ENCODE measurements around the gene LMBR1.
"Not testable (repeated sequence)": the region's sequence is repeated elsewhere in the genome, so short reads cannot be mapped to it uniquely, and the experiment has no call there.

The LMBR1 gene

DNA sequence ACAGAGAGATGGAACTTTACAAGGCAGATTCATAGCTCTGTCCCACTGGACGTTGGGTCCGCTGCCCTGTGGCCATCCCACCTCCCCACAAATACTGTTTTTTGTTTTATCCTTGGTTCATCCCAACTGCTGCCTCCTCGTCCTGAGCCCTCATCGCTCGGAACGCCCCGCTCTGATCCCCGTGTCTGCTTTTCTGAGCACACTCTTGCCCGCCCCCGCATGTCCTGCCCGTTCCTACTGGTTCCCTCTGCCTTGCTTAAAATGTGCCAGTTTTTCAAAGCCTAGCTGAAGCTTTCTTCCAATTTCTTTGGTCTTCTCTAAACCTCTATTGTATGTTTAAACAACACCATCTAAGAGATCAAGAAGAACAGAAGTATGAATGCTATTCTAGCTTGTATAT is 233.0 kb downstream of the LMBR1 start:
- DNase-seq (ENCODE audit: low read depth in 2 of 2, low spot score in 1 of 2), result no peak

DNA sequence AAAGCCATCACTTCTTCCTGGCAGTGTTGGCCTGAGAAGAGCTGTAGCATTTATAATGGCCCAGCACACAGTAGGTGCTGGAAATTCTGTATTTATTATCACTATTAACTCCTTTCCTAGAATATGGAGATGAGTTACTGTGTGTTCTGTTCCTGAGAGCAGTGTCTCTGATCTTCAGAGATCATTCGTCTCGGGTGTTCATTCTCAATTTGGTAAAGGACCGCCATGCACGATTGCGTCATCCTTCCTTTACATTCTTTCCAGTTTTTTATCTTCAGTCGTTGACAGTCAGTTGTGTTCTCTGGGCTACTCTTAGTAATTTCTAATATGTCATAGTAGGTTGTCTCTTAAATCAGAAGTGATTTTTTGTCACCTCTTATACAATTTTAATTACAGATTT is 233.8 kb downstream of the LMBR1 start:
- DNase-seq (ENCODE audit: low read depth in 2 of 2, low spot score in 1 of 2), result no peak

DNA sequence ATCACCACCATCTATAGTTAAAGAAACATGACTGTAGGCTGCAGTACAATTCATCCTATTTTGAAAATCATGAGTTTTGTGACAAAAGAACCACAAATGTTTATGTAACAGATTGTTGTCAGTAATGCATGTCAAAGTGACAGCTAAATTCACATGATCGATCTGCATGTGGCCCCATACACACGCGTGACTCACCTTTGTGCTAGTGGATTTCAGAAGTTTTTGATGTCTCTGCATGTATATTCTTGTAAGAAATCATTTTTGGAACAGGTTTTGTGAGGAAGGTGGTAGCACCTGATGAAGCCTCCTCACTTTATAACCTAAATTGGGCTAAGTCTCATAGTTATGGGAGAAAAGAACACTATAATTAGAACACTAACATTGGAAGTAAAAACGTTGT is 235.3 kb downstream of the LMBR1 start:
- DNase-seq (ENCODE audit: low read depth in 2 of 2, low spot score in 1 of 2), result no peak

DNA sequence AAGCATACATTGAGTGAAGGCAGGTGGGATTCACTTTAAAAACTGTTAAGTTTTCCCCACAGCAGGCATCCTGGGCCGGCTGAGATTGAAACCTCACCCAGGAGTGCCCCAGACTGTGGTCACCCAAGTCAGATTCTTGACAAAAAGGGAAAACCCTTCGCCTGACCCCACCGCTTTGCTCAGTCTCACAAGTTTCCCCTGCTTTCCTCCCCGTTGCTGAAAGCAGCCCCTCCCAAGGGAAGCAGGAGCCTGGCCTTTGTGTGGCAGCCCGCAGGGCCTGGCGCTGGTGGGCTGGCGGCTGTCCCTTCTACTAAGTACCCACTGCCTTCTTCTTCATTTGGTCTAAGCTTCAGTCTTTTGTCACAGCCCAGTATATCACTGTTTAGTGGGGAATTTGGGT is 236.4 kb downstream of the LMBR1 start:
- DNase-seq (ENCODE audit: low read depth in 2 of 2, low spot score in 1 of 2), result no peak

DNA sequence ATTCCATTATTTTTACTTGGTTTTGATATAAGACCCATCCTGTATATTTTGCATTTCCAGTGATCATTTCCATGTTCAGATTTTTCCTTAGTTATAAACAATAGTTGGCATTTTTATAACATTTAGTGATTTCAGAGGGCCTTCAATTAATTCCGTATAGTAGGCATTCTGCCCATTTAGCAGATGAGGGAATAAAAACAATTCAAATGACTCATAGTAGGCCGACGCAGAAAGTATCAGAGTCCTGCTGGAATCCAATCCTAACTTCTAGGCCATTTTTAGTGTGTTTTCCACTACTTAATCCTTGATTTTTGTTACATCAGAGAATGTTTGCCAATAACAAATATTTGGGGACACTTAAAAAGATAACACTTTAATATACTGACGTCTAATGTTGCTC is 237.0 kb downstream of the LMBR1 start:
- DNase-seq (ENCODE audit: low read depth in 2 of 2, low spot score in 1 of 2), result no peak

DNA sequence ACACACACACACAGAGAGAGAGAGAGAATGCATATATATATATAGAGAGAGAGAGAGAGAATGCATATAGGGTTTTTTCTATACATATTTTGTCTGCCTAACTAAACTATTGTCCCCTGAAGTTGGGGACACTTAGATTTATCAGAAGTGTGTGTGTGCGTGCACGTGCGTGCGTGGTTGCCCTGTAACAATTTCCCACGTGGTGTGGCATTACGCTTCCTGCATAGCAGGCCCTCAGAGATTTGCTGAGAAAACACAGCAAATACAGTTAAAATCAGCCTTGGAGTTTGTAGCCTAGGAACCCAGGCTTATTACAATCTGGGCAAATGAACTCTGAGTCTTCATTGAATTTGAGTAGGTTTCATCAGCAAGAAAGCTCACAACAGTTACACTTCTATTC is 237.7 kb downstream of the LMBR1 start:
- no peak for DNase-seq (ENCODE audit: low read depth in 2 of 2, low spot score in 1 of 2)

DNA sequence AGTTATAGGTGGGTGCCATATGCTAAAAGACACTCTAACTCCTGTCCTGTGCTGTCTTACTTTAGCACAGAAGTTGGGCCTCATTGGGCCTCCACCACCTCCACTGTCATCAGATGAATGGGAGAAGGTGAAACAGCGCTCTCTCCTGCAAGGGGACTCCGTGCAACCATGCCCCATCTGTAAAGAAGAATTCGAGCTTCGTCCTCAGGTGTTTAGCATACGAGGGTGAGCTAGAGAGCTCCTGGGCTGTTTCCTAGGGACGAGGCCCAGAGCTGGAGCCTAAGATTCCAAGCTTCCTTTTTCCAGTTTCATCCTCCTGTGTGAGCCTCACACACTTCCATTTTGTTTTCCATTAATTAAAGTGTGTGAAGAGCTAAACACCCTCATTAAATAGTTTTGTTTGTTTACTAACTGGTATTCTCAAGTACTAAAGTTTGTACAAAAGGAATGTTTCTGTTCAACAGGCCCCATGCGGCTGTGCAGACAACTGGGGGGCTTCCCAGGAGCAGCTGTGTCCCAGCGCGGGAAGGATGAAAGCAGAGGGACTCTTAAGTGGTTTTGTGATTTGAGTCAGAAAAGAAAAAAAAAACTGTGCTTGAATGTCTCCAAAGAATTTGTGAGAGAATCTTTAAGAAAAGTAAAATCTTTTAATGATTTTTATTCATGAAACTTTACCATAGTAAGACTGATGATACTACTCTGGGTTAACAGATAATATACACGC is 238.3 kb downstream of the LMBR1 start:
- DNase-seq (ENCODE audit: low read depth in 2 of 2, low spot score in 1 of 2), result no peak

DNA sequence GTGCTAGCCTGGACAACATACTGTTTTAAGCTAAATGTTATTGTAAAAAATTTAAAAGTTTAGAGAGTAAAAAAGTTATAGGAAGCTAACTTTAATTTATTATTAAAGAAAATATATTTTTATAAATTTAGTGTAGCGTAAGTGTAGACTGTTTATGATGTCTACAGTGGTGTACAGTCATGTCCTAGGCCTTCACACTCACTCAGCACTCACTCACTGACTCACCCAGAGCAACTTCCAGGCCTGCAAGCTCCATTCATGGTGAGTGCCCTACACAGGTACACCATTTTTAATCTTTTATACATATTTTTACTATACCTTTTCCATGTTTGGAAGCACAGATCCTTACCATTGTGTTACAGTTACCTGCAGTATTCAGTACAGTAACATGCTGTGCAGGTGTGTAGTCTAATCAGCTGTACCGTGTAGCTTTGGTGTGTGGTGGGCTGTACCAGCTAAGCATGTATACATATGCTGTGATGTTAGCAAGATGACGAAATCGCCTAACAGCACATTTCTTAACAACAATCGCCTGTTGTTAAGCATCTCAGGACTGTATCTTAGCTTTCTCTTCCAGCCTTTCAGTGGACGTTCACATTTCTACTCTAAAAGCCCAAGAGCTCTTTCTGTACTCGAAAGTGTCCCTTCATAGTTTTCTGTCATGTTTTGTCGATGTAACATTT is 240.0 kb downstream of the LMBR1 start:
- DNase-seq (ENCODE audit: low read depth in 2 of 2, low spot score in 1 of 2), result no peak

DNA sequence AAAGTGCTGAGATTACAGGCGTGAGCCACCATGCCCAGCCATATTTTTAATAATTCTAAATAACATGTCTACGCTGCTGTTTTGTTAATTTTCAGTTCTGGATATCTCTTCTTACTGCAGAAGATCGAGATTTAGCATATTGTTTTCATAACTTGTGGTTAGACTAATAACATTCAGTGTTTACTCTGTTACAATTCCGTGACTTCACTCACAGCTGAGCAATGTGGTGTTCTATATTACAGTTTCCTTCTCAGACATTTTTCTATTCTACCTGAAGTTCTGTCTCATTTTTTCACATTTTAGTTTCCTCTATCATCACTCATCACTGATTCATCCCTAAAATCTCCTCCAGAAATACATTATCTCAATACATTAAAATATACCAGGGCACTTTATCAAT is 241.5 kb downstream of the LMBR1 start:
- no peak for DNase-seq (ENCODE audit: low read depth in 2 of 2, low spot score in 1 of 2)

DNA sequence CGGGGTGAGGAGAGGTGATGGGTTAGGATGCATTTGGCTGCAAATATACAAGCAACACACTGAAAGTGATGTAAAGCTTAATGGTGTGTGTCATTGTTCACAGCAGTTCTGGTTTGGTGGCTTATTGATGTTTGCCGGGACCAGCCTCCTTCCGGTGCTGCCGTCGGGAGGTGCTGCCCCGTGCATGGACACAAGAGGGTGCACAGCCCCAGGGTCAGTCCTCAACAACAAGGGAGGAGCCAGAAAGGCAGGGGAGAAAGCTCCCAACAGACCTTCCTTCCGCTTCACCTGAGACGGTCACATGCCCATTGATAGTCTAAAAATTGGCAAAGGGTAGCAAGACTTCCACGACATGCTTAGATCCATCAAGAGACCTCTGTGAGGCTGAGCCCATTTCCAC is 242.9 kb downstream of the LMBR1 start:
- DNase-seq (ENCODE audit: low read depth in 2 of 2, low spot score in 1 of 2), result no peak

DNA sequence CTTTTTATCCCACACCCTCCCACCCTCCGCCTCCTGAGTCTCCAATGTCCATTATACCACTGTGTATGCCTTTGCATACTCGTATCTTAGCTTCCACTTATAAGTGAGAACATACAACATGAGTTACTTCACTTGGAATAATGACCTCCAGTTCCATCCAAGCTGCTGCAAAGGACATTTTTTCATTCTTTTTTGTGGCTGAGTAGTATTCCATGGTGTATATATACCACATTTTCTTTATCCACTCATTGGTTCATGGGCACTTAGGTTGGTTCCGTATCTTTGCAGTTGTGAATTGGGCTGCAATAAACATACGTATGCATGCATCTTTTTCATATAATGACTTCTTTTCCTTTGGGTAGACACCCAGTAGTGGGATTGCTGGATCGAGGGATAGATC is 245.7 kb downstream of the LMBR1 start:
- not testable (repeated sequence) for DNase-seq (ENCODE audit: low read depth in 2 of 2, low spot score in 1 of 2)

DNA sequence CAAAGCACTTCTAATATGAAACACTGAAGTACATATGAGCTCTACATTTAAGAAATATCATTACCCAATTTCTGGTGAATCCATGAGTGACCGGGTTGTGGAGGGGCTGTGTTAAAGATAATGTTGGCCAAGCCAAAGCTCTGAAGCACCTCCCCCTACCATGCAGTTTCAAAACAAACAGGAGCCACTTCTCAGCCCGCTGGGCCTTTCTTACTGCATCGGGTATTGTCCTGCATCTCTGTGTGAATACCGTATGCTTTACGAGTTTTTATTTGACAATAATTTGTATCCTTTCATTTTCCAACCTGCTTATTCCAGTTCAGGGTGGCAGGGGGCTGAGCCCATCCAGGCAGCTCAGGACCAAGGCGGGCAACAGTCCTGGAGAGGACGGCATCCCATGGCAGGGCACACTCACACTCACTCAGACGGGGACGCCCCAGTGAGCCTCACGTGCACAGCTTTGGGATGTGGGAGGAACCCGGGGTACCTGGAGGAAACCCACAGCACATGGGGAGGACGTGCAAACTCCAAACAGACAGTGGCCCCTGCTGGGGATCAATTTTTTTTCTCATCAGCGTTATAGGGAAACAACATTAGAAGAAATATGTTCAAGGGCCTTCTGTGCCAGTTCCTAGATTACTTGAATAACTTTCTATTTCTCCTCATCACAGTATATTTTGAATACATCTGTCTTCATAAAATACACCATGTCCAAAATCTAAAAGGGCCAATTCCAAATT is 250.5 kb downstream of the LMBR1 start:
- DNase-seq (ENCODE audit: low read depth in 2 of 2, low spot score in 1 of 2), result no peak

DNA sequence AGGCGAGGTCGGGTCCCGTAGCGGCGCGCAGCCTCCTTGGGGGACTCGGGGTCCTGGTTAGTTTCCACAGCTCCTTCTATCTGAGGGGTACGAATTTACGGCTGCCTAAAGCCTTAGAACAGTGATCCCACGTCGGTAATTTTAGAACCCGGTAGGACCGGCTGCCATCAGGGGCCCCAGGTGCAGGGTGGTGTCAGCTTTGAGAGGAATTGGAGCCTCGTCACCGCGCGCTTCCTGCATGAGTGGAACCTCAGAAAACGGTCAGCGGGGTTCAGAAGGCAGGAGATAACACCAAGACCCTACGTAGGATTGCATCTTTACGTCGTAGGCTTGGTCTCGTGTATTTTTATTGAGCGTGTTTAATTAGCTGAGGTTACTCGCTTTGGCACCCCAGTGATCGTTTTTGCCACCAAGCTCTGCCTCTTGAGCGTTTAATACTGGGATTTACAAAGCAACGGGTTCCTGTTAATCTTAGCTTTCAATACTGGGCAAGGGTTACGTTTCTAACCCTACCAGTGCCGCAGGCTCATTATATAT is 252.0 kb downstream of the LMBR1 start:
- peak in 1 of 2 donors; percentile 29 for DNase-seq (ENCODE audit: low read depth in 2 of 2, low spot score in 1 of 2)

DNA sequence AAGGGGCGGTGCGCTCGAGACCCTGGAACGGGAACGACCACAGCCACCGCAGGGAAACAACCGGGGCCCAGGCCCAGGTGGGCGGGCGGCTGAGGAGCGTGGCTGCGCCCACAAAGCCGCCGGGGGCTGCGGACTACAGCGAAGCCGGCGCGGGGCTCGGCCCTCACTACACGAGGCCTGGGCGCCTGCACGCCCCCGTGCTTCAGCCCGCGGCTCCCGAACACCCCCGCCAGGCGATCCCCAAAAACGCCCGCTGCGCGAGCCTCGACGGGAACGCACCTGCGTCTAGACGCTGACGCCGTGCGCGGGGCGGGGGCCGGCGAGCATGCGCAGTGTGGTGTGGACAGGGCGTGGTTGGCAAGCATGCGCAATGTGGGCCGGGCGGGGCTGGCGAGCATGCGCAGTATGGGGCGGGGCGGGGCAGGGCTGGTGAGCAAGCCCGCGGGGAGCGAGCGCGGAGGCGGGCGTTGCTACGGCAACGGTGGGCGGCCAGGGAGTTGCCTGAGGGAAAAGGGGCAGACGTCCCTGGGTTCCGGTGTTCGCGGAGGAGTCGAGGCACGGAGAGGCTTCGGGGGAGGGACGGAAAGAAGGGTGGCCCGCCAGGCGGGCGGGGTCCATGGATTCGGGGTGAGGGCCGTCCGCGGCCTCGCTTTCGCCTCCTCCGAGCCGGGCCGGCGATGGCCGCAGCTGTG is 252.6 kb downstream of the LMBR1 start, which contains the start of gene RNF32:
RNF32 (plus strand) TSS at position 518 of the 692 bp plus-strand sequence. CDS start 3,104 bp downstream, outside the sequence.
- DNase-seq (ENCODE audit: low read depth in 2 of 2, low spot score in 1 of 2), result peak; percentile 89 to 98

DNA sequence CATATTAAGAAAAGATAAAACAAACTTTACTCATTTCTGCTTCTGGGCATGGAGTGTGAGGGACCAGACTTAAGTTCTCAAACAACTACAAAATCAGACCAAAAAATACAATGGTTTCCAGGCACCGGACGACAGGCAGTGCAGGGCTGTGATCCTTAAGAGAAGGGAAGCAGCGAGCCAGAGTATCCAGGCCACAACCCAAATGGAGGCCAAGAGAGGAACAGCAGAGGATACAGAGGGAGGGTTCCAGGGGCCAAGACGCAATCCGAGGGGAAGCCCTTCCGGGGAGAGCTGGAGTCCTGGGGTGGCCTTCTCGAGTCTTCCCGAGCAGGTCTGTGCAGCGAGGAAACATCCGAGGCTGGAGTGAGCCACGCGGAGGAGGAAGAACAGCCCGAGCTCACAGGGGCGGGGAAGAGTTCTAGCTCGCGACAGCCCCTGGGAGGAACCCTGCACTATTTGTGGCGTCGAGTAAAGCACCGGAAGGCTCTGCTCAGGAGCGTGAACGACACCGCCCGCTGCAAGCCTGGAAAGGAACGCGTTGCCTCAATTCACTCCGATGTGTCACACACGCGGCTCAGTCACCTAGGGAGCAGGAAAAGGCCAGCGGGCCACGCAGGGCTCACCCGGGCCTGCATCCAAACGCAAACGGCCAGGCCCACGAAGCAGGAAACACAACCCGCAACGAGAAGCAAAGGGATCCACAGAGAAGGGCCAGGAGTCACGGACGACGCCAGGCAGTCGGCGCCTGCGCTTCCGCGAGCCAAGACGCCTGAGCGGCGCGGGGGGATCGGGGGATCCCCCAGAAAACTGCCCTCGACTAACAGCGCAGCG is 253.3 kb downstream of the LMBR1 start:
- DNase-seq (ENCODE audit: low read depth in 2 of 2, low spot score in 1 of 2), result no peak

DNA sequence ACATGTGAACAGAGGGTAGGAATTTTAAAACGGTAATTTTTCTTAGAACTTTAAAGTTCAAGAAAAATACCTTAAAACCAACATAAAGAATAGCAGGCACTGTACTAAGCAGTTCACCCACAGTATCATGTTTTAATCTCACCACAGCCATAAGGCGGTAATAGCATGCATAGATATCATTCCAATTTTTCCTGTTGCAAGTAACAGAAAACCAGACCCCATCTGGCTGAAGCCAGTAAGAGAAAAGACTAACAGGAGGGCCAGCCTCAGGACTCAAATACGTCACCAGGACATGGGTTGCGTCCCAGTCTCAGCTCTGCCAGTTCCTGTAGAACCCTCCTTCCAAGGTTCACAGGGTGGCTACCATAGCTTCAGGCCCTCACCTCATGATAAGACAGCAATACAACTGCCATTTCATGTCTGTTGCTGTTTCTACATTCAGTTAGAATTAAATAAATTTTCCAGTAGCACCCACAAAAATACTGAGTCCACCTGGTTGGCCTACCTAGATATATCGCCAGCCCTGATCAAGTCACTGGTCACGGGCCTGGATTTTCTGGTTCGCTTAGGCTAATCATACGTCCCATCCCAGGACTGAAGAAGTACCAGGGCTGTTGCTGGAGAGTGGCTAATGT is 254.4 kb downstream of the LMBR1 start:
- DNase-seq (ENCODE audit: low read depth in 2 of 2, low spot score in 1 of 2), result no peak

DNA sequence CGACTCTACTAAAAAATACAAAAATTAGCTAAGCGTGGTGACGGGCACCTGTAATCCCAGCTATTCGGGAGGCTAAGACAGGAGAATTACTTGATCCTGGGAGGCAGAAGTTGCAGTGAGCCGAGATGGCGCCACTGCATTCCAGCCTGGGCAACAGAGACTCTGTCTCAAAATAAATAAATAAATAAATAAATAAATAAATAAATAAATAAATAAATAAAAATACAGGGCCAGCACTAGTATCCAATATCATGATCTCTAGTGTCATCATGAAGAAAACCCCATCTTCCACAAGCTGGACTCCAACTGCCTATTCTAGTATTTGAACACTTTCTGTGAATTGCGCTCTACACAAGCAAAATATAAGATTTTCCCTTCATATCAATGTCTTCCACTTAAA is 255.9 kb downstream of the LMBR1 start:
- not testable (repeated sequence) for DNase-seq (ENCODE audit: low read depth in 2 of 2, low spot score in 1 of 2)

DNA sequence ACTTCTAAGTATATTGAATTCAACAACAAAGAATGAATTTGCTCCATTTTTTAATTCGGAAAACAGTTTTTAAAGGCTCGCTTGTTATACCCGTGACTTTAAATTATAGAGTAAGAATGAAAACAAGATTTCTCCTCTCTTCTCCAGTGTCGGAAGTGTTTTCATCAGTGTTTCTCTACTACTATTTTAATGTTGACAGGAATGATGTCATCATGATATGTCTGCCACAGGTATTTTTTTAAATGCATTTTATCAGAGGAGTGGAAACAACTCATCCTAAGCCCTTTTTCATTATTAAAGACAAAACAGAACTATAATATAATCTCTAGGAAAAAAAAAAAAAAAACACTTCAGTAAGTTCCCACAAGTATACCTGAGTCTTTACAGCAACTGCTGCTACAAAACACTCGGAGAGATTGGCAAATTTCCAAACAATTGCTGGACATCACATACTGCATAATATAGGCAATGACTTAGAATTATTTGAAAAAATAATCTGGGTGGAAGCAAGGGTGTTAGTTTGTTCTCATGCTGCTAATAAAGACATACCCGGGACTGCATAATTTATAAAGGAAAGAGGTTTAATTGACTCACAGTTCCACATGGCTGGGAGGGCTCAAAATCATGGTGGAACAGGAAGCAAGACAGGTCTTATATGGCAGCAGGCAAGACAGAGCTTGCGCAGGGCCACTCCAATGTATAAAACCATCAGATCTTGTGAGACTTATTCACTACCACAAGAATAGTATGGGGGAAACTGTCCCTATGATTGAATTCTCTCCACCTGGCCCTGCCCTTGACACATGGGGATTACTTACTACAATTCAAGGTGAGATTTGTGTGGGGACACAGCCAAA is 257.2 kb downstream of the LMBR1 start:
- no peak for DNase-seq (ENCODE audit: low read depth in 2 of 2, low spot score in 1 of 2)

DNA sequence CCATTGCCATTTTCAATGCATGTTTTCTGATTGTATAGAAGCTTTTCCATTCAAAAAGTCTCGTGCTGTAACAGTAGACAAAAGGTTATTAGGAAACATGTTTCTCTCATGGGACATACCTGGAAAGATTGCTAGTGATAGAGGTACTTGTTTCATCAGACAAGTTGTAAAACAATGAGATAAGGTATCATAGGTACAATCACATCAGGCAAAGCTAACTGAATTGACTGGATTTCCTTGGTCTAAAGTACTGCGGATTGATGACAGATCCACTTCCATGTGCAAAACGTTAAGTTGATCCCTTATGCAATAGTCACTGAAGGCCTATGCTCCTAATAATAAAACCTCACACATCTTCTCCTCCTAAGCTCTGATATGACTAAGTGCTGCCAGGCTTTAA is 258.9 kb downstream of the LMBR1 start:
- no peak for DNase-seq (ENCODE audit: low read depth in 2 of 2, low spot score in 1 of 2)

Measured in stimulated activated CD8-positive, alpha-beta memory T cell treated with anti-CD3 and anti-CD28 coated beads, Interleukin-4, amount 100 ng/mL, for 4 hours (primary cell).